Osteocyte (in vitro differentiated cells): Measurements from ENCODE around the gene PTPN14. TPM values are rescaled to one million over a fixed set of nuclear protein-coding genes. Genes with fewer than 3 reads are reported as not detected.

ENCODE experiments used
- DNase-seq: peaks from one replicate; pipeline ENCODE4 v3.0.0; 2021; ENCODE audit warnings: mixed read lengths; ENCODE audit not compliant: unreplicated experiment; ENCODE audit errors: extremely low spot score
- H3K27ac Mint-ChIP-seq: one replicate; pipeline ENCODE4 v1.8.0; 2021; ENCODE audit warnings: mild to moderate bottlenecking, mixed read lengths; ENCODE audit not compliant: unreplicated experiment
- H3K27me3 Mint-ChIP-seq: one replicate; pipeline ENCODE4 v1.8.0; 2021; ENCODE audit warnings: mixed read lengths; ENCODE audit not compliant: unreplicated experiment
- H3K36me3 Mint-ChIP-seq: one replicate; pipeline ENCODE4 v1.8.0; 2021; ENCODE audit warnings: mixed read lengths; ENCODE audit not compliant: unreplicated experiment
- H3K4me1 Mint-ChIP-seq: one replicate; pipeline ENCODE4 v1.8.0; 2021; ENCODE audit warnings: mixed read lengths; ENCODE audit not compliant: unreplicated experiment
- H3K4me3 Mint-ChIP-seq: one replicate; pipeline ENCODE4 v1.8.0; 2021; ENCODE audit warnings: mild to moderate bottlenecking, moderate library complexity, mixed read lengths; ENCODE audit not compliant: unreplicated experiment
- H3K9me3 Mint-ChIP-seq: one replicate; pipeline ENCODE4 v1.8.0; 2021; ENCODE audit warnings: mixed read lengths; ENCODE audit not compliant: unreplicated experiment
- CTCF ChIP-seq: fragments of 200-600 bp; sonication (generic); IDR thresholded peaks from 2 replicates; pipeline ENCODE4 v1.5.0; 2021; ENCODE audit warnings: antibody characterized with exemption, mild to moderate bottlenecking, moderate library complexity
- total RNA-seq: library from RNA; stranded (reverse); gene quantifications from 2 replicates; pipeline ENCODE4 v1.2.1, GENCODE V29; 2021

PTPN14 gene
- total RNA-seq, 1 donor from 2014 or later: 140 TPM

GRCh38 chr1:214354440-214355148 is 196.8 kb downstream of the PTPN14 start:
- peaks cover 41% of the 10 kb centered on the region for H3K4me1 Mint-ChIP-seq

GRCh38 chr1:214352838-214353237 is 198.6 kb downstream of the PTPN14 start:
- no peak for TF ChIP-seq CTCF
- H3K27ac Mint-ChIP-seq: no peak overlapping the region
- H3K4me1 Mint-ChIP-seq: peaks cover 45% of the 10 kb centered on the region
- H3K9me3 Mint-ChIP-seq: no peaks in the 10 kb centered on the region
- no peaks in the 10 kb centered on the region for H3K27me3 Mint-ChIP-seq
- peaks cover 48% of the 10 kb centered on the region for H3K36me3 Mint-ChIP-seq
- no peak for DNase-seq
- H3K4me3 Mint-ChIP-seq: no peak overlapping the region

More at GRCh38 chr1:214354440-214355148, 196.8 kb downstream of the PTPN14 start:
- Mint-ChIP-seq H3K36me3 (peaks cover 44% of the 10 kb centered on the region), H3K27ac (peak overlapping the region; percentile 77), H3K27me3 (no peaks in the 10 kb centered on the region), H3K9me3 (no peaks in the 10 kb centered on the region), H3K4me3 (no peak overlapping the region)
- TF ChIP-seq CTCF: no peak
- DNase-seq: no peak

- Mint-ChIP-seq H3K4me1 (peaks cover 42% of the 10 kb centered on the region), H3K27ac (no peak overlapping the region), H3K9me3 (no peaks in the 10 kb centered on the region), H3K27me3 (no peaks in the 10 kb centered on the region), H3K4me3 (no peak overlapping the region), H3K36me3 (peaks cover 45% of the 10 kb centered on the region)
- DNase-seq: no peak
- TF ChIP-seq CTCF: no peak
These were observed 199.7 kb downstream of the PTPN14 start for GRCh38 chr1:214351551-214352277.

- H3K27ac Mint-ChIP-seq: peak overlapping the region; percentile 50
- TF ChIP-seq CTCF: no peak
- no peak overlapping the region for H3K4me3 Mint-ChIP-seq
- H3K27me3 Mint-ChIP-seq: no peaks in the 10 kb centered on the region
- no peak for DNase-seq
- H3K36me3 Mint-ChIP-seq: peaks cover 45% of the 10 kb centered on the region
- H3K4me1 Mint-ChIP-seq: peaks cover 28% of the 10 kb centered on the region
- H3K9me3 Mint-ChIP-seq: no peaks in the 10 kb centered on the region
These were observed 201.6 kb downstream of the PTPN14 start for GRCh38 chr1:214349781-214350180.

- H3K36me3 Mint-ChIP-seq: peaks cover 48% of the 10 kb centered on the region
- no peaks in the 10 kb centered on the region for H3K27me3 Mint-ChIP-seq
- H3K27ac Mint-ChIP-seq: no peak overlapping the region
- no peak for DNase-seq
- H3K4me1 Mint-ChIP-seq: peaks cover 20% of the 10 kb centered on the region
- no peaks in the 10 kb centered on the region for H3K9me3 Mint-ChIP-seq
- no peak for TF ChIP-seq CTCF
- H3K4me3 Mint-ChIP-seq: no peak overlapping the region
These were observed 202.4 kb downstream of the PTPN14 start for GRCh38 chr1:214349008-214349407.
